GM15510 (cell line): ENCODE data around the gene USP24.

Experiments
- POLR2A ChIP-seq: IDR thresholded peaks from 3 replicates; pipeline ENCODE4 v1.6.1; 2011; ENCODE audit warnings: borderline replicate concordance; ENCODE audit not compliant: insufficient read length; ENCODE audit errors: extremely low read depth

The USP24 gene

DNA sequence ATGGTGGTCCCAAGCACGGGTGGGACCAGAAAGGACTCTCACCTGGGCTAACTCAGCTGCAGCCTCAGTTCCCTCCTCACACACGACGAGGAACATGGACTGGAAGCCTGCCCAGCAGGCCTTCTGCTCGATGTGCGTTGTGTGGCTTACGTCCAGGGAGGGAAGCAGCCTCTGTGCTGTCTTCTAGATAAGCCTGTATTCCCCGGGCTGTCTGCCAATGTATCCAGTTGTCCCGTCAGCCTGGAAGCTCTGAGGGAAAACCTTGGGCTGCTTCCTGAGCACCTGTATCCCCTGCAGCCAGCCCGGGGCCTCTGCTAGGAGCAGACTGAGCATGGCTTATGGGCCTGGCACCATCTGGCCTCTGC lies 165.3 kb downstream of the USP24 start:
- no peak for TF ChIP-seq POLR2A

DNA sequence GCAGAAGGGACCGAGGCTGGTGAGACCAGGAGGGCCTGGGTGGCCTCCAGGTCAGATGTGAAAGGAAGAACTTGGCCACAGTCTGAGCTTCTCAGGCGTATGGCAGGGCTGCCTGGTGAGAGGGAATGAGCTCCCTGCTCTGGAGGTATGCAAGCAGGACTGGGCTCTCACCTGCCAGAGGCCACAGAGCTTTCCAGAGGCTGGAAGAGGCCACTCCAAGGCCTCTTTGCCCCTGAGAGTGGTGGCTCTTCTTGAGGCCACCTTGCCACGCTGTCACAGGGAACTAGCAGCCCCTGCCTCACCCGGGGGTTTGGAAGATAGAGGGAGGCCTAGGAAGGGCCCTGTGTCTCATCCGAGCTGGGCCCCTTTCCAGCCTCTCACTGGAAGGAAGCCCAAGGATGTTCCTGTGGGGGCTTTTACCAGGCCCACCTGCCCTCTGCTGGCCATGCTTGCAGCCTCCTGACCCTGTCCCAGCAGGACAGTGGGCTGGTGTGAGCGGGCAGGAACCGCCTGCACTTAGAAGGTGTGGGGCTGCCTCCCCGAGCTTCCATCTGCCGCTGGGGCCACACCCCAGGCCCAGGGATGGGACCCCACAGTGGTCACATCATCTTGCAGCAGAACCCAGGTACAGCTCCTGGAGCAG lies 165.8 kb downstream of the USP24 start:
- no peak for TF ChIP-seq POLR2A

DNA sequence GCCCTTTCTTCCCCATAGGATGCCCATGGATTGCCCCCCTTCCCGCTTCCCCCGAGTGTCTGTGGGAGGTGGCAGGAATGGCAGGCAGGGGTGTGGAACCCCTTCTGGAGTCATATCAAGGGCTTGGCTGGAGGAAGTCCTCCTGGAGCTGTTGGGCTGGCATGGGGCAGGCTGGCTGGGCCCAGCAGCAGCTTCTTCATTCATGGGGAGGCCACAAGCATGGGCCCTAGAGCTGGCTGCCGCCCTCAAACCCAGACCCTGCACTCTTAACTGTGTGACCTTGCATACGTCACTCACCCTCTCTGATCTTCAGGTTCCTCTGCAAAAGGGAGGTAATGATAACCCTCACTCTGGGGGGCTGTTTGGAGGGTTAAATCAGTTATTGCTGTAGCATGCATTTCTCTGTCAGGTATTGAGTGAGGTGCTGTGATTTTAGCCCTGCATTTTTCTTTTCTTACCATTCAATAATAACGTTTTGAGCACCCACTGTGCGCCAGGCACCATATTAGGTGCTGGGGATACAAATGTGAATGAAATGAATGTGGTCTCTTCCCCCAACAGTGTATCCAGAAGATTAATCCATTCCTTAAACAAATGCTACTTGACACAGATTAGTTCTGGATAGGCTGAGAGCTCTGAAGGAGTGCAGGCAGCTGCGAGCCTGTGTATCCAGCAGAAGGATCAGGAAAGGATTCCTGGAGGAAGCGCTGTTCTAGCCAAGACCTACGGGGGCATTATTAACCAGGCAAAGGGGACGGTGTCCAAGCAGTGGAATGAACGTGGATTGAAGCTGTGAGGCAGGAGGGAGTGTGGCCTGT lies 166.5 kb downstream of the USP24 start:
- TF ChIP-seq POLR2A, result no peak

DNA sequence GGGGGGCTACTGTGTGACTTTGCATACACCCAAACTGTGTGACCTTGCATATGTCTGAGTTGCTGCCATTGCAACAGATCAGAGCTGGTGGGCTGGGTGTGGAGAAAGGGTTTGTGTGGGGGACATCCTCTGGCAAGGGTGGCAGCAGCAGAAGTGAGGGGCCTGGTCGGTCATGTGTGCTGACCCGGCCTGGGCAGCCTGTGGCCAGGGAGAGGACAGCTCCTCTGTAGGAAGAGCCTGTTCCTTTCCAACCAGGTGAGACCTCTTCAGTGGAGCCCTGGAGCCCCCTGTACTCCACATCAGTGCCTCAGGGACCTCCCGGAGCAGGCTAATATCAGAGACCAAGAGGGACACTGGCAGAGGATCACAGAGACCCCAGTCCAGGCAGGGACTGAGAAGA lies 167.6 kb downstream of the USP24 start:
- no peak for TF ChIP-seq POLR2A

DNA sequence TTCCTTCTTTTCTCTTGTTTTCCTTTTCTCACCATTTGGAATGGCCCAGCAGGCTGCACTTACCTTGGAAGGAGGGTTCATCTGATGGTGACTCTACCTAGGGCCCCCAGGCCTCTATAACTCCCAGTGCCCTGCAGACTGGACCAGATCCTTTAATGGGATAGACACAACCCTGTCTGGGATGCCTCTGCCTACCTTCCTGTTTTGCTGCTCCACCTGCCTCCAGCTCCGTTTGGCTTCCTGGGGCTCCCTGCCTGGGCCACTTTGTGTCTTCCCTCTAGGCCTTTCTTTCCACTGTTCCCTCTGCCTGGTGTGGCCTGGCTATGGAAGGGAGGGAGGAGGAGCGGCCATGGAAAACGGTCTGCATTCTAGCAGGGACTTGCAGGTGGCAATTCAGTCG lies 168.3 kb downstream of the USP24 start:
- no peak for TF ChIP-seq POLR2A

DNA sequence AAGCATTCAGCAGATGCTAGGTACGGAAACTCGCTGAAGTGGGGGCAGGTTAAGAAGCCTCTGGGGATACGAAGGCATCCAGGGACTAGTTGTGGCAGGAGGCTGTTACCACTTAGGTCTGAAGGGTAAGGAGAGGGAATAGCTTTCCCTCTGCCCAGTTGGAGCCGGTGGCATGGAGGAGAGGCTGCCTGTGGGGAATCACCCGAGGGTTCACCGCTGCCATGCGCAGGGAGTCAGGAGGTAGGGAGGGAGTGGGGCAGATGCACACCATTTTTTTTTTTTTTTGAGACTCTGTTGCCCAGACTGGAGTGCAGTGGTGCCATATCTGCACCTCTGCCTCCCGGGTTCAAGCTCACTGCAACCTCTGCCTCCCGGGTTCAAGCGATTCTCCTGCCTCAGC lies 169.7 kb downstream of the USP24 start:
- no peak for TF ChIP-seq POLR2A

DNA sequence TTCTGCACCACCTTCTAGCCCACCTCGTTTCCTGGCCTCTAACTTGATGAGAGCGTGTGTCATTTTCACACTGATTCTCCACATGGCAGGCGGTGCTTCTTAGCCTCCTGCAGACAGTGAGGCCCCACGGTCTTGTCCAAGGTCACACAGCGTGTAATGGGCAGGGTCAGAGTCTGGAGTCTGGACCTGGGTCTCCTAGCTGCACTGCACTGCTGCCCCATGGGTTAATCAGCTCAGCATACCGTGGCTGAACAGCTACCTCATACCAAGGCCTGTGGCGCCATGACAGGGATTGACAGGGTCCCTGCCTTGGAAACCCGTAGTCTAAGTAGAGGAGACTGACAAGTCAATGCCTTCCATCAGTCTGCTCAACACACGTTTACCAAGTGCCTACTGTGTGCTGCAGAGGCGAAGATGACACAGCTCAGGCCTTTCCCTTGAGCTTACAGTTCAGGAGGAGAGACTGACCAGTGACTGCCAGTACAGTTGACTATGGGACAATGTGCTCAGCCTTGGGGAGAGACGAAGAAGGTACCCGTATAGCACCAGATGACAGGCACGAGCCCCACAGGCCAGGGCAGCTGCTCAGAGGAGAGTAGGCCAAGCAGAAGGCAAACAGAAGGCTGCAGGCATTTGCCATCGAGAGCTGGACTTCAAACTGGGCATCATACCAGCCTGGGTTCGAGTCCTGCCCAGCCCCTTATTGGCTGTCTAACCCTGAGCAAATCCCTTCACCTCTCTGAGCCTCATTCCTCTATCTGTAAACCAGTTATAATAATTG lies 170.4 kb downstream of the USP24 start:
- TF ChIP-seq POLR2A, result no peak

DNA sequence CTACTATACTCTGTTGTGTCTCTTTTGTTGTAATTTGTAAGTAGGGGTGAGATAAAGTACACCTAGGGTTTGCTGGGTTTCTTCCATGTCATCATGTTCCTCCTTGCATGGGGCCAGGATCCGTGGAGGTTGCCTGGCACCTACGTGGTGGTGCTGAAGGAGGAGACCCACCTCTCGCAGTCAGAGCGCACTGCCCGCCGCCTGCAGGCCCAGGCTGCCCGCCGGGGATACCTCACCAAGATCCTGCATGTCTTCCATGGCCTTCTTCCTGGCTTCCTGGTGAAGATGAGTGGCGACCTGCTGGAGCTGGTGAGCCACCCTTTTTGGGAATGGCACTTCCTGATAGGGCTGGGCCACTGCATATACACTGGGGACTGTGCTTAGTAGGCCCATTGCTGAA lies 171.4 kb downstream of the USP24 start:
- TF ChIP-seq POLR2A, result no peak

DNA sequence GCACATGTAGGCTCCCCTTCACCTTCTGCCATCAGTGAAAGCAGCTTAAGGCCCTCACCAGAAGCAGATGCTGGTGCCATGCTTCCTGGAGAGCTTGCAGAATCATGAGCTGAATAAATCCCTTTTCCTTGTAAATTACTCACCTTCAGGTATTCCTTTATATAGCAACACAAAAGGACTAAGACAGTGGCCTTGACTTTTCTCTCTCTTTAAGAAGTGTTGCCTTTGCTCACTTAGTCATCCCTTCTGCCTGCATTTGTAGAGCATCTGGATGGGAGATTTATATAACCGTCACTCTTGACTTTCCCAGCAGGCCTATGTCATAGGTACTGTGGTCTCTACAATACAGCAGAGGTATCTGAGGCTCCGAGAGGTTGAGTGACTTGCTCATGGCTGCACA lies 172.2 kb downstream of the USP24 start:
- TF ChIP-seq POLR2A, result no peak

DNA sequence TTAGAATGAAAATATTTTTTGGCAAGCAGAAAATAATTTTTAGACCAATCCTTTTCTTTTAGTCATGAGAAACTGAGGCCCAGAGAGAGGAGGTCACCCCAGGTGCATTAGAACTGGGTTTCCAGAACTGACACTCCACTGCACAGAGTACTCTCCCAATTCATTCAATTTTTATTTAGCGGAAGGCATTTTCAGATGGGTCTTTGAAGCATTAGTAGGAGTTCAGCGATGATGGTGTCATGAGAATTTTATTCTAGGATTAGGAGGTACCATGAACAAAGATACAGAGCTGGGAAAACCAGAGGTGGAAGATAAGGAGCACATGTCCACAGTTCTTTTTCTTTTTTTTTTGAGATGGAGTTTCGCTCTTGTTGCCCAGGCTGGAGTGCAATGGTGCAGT lies 173.6 kb downstream of the USP24 start:
- no peak for TF ChIP-seq POLR2A

DNA sequence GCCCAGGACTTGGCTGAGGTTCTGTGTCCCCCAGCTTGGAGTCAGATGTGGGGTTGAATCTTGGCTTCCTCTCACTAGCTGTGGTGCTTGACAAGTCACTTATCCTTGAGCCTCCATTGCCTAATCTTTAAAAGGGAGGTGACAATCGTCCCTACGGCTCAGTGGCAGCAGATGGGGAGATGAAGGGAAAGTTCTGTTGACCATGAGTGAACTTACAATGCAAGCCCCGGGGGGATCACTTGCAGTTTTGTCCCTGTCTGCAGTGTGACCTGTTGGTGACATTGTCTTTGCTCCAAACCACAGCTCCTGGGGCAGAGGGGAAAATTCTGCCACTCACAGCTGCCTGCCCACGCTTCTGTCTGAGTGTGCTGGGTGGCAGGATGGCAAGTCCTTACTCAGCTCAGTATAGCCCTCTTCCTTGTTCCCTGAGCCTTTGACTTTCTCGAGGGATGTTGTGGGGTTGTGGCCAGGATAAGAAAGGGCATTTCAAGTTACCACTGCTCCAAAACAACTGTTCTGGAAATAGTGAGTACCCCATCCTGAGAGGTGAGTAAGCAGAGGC lies 174.2 kb downstream of the USP24 start:
- TF ChIP-seq POLR2A, result no peak

DNA sequence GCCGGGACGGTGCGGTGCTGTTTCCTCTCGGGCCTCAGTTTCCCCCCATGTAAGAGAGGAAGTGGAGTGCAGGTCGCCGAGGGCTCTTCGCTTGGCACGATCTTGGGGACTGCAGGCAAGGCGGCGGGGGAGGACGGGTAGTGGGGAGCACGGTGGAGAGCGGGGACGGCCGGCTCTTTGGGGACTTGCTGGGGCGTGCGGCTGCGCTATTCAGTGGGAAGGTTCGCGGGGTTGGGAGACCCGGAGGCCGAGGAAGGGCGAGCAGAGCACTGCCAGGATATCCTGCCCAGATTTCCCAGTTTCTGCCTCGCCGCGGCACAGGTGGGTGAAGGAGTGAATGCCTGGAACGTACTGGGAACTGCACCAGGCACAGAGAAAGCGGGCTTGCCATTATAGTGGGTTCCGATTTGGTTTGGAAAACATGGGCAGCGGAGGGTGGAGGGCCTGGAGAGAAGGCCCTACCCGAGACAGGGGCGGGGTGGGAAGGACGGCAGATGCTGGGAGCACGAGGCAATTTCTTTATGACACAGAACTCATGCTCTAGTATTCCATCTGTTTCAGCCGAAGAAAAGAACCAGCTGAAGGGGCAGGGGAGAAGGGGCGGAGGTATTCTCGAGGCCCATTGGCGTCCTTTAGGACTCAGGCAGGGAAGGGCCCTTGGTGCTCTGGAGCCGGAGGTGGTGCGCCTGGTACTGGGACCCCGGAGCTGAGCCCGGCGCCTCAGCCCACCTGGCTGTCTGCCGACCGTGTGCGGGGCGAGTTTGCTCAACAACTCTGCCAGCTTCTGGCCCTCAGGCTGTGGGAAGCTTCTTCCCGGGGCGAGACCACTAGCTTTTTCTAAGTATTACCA lies 174.9 kb downstream of the USP24 start:
- no peak for TF ChIP-seq POLR2A

DNA sequence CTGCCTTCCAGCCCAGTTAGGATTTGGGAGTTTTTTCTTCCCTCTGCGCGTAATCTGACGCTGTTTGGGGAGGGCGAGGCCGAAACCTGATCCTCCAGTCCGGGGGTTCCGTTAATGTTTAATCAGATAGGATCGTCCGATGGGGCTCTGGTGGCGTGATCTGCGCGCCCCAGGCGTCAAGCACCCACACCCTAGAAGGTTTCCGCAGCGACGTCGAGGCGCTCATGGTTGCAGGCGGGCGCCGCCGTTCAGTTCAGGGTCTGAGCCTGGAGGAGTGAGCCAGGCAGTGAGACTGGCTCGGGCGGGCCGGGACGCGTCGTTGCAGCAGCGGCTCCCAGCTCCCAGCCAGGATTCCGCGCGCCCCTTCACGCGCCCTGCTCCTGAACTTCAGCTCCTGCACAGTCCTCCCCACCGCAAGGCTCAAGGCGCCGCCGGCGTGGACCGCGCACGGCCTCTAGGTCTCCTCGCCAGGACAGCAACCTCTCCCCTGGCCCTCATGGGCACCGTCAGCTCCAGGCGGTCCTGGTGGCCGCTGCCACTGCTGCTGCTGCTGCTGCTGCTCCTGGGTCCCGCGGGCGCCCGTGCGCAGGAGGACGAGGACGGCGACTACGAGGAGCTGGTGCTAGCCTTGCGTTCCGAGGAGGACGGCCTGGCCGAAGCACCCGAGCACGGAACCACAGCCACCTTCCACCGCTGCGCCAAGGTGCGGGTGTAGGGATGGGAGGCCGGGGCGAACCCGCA lies 175.7 kb downstream of the USP24 start, which contains the start of gene PCSK9:
TSS of gene PCSK9 (plus strand) at position 207 of the 741 bp plus-strand sequence. CDS start at position 497, 290 bp downstream.
- no peak for TF ChIP-seq POLR2A

DNA sequence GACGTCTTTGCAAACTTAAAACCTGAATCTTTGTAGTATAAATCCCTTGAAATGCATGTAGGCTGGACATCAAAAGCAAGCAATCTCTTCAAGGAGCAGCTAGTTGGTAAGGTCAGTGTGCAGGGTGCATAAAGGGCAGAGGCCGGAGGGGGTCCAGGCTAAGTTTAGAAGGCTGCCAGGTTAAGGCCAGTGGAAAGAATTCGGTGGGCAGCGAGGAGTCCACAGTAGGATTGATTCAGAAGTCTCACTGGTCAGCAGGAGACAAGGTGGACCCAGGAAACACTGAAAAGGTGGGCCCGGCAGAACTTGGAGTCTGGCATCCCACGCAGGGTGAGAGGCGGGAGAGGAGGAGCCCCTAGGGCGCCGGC lies 176.2 kb downstream of the USP24 start:
- TF ChIP-seq POLR2A, result no peak

DNA sequence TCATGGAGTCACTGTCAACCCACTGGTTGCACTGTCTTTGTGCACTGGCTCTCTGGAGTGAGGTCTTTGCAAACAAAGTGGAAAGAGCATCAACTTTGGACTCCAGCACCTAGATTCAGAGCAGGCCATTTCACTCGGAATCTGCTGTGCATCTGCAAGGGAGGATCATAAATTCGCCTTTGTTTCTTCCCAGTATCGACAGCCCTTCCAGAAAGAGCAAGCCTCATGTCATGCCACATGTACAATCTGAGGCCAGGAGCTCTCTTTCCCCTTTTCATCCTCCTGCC lies 176.7 kb downstream of the USP24 start:
- no peak for TF ChIP-seq POLR2A
